Fibroblast of peridontal ligament (primary cell): ENCODE measurements around the gene SLIRP.
"Not testable (repeated sequence)": the region's sequence is repeated elsewhere in the genome, so short reads cannot be mapped to it uniquely, and the experiment has no call there.

Experiments used
- DNase-seq: peaks from one replicate; pipeline ENCODE4 v3.0.0-alpha.2; 2010; ENCODE audit errors: extremely low read depth

SLIRP gene

DNA sequence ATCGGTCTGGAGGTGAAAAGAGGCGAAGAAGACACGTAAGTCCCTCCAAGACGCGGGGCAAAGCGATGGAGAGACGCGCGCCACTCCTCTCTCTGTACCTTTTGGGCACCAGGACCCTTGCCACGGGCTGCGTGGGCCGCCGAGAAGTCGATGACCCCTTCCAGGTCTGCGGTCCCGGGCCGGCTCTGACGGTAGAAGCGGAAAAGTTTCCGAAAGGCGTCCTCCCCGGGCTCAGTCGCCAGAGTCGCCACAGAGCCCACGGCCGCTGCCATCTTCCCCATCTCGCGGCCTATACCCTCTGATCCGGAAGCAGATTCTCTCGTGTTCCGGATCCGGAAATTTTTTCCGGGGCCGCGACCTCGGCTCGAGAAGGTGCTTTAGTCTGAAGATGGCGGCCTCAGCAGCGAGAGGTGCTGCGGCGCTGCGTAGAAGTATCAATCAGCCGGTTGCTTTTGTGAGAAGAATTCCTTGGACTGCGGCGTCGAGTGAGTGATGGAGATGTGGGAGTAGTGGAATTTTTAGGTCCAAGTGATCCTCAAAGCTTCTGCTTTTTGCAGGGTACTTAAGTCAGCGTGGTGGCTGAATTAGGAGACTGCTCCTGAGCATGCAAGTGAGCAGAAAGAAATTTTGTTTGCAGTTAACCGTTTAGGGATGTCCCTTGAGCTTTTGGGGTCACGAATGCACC, at the start of gene SLIRP, which contains the start of gene ALKBH1:
SLIRP (plus strand) TSS at position 380 of the 685 bp plus-strand sequence; CDS start at position 389, 9 bp downstream.
ALKBH1 (minus strand) TSS at position 300 of the 685 bp plus-strand sequence; CDS start at position 281, 19 bp downstream.
- peak; percentile 78 for DNase-seq

- peak; percentile 44 for DNase-seq
These were observed 48.1 kb upstream of the SLIRP start for GRCh38 chr14:77659831-77660230.

- DNase-seq = peak; percentile 60
These were observed 47.1 kb upstream of the SLIRP start for GRCh38 chr14:77660754-77661153.

DNA sequence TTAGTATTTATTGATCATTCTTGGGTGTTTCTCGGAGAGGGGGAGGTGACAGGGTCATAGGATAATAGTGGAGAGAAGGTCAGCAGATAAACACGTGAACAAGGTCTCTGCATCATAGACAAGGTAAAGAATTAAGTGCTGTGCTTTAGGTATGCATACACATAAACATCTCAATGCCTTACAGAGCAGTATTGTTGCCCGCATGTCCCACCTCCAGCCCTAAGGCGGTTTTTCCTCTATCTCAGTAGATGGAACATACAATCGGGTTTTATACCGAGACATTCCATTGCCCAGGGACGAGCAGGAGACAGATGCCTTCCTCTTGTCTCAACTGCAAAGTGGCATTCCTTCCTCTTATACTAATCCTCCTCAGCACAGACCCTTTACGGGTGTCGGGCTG, 46.3 kb upstream of the SLIRP start:
- DNase-seq = not testable (repeated sequence)

DNA sequence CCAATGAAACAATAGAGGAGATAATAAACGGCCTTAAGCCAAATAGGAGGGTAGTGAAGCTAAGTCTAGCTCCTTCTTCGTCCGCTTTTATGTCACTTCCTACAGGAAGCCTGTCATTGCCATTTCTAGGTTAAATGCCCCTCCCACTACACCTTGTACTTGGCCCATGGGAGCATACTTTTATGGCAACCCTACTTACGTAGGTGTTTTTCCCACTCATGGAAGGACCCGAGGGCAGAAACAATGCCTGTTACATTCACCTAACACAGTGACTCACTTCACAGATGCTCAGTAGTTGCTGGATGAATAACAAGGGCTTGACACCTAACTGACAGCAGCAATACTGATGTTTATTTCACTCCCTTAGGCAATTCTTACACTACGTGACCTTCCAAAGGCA, 44.6 kb upstream of the SLIRP start:
- DNase-seq = no peak

DNA sequence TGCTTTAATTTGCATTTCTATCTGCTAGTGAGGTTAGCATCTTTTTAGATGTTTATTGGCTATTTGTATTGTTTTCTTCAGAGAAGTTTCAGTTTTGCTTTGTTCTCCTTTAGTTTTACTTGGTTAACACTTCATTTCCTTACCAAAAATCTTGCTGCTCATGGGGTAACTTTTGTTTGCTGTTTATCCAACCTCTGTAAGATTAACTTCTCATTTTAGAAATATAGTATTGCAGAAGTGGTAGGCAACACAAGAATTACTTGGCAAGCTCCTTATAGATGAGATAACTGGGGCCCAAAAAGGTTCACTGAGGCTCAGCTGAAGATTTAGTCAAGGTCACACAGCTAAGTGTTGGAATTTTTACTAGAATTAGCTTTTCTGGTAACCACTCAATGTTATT, 40.6 kb upstream of the SLIRP start:
- no peak for DNase-seq

DNA sequence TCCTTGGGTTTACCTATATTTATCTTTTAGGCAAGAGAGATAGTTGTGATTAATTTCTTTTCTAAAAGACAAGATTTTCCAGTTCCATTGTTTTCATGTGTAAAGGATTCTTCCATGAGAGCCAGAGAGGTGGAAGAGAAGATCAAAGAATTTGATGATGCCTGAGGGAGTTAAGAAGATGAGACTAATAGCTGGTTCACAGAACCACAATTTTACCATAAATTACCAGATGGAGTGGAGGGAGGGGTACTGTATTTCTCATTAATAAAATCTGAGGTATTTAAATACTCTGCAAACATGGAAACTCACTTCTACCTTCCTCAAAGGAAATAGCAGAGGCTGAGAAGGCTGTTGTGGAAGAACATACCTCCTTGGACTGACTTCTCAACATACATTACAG, 34.7 kb upstream of the SLIRP start:
- no peak for DNase-seq

GRCh38 chr14:77674931-77675330, 33.0 kb upstream of the SLIRP start:
- DNase-seq = no peak

GRCh38 chr14:77681196-77682157, 26.4 kb upstream of the SLIRP start:
- peak; percentile 7 for DNase-seq

GRCh38 chr14:77682158-77682553, 25.7 kb upstream of the SLIRP start:
- DNase-seq = peak; percentile 27

DNA sequence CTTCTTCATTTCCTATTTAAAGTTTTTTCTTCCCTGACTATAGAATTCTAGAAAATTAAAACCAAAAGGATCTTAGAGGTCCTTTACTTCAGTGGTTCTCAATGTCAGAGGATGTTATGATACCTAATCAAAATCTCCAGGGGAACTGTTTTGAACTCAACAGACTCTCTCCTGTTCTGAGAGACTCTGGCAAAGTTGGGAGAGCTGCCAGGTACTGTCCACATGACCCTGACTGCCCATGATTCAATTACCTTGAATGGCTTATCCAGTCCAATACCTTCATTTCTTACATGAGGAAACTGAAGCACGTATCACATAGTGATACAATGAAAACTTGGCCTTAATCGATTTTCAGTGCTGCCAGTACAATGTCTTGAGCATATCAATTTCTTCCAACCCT, 16.6 kb upstream of the SLIRP start:
- no peak for DNase-seq

GRCh38 chr14:77707355-77707723, 564 bp upstream of the SLIRP start:
- DNase-seq = peak; percentile 67

GRCh38 chr14:77708749-77709148, 846 bp downstream of the SLIRP start:
- DNase-seq = no peak

GRCh38 chr14:77709412-77709811, 1.5 kb downstream of the SLIRP start:
- DNase-seq = no peak

- no peak for DNase-seq
These were observed 2.5 kb downstream of the SLIRP start for GRCh38 chr14:77710364-77710763.

DNA sequence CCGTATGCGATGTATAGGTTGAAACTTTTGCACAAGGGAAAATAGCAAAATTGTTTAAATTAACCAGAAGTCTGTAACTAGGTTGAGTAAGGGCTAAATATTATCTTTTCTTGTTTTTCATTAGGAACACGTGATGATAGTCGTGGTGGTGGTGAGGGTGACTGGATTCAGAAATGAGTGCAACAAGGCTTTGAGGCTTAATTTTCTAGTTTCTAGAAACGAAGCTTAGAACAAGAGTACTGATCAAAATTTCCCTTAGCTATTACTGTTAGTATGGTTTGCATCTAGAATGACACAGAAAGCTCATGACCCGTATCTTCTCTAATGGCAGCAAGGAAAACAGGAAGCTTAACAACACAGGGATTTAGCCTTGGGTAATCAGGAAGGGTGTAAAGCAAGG, 7.0 kb downstream of the SLIRP start:
- DNase-seq = no peak

GRCh38 chr14:77717608-77718305, 9.9 kb downstream of the SLIRP start:
- no peak for DNase-seq

- DNase-seq = no peak
These were observed 13.5 kb downstream of the SLIRP start for GRCh38 chr14:77721437-77721836.

GRCh38 chr14:77722301-77722700, 14.4 kb downstream of the SLIRP start:
- no peak for DNase-seq

DNA sequence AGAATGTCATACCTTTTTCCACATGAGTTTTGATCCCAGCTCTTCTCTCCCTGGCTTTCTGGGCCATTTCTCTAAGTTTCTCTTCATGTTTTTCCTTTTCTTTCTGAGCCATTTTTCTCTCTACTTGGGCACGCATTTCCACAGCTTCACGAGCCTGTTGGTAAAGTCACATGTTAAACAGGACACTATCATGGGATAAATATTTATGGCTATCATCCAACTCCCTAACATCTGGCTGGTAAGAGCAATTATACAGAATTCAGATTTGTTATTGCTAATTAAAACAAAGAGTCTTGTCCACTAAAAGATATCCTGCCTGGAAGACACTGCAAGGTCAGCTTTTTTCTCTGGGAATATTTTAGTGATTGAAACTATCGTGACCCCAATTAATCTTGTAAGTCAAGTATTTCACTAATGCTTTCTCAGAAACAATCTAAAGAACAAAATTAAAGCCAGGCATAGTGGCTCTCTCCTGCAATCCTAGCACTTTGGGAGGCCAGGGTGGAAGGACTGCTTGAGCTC, 23.1 kb downstream of the SLIRP start:
- DNase-seq = no peak

GRCh38 chr14:77738559-77739250, 30.8 kb downstream of the SLIRP start:
- DNase-seq = peak; percentile 24
